Measurements from ENCODE around the gene STAT5A. TPM values are rescaled to one million over a fixed set of nuclear protein-coding genes. Genes with fewer than 3 reads are reported as not detected.

STAT5A gene
- total RNA-seq, 1 experiment from 2014 or later, result 6.4 TPM

DNA sequence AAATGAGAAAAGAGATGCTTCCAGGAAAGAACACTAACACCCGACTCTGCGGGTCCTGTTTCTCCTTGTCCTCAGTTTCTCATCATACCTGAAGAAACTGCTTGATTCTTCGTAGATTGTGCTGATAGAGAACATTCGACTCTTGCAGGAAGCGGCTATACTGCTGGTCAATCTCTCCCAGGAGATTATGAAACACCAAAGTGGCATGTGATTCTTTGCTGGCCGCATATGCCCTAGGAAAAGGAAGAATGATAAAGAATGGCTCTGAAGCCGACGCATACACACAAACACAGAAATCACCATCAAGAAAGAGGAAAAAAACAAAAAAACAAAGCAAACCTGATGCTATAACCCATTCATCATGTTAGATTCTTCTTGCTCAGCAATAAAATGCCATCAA, 58.2 kb downstream of the STAT5A start:
- Mint-ChIP-seq H3K36me3 (ENCODE audit: insufficient read depth in 1 of 3, low read depth in 3 of 3) (peaks cover 18 to 60% (median 50%) of the 10 kb centered on the region in 3 experiments; a peak in 6 of 7 replicates), H3K4me3 (no peak overlapping the region), H3K9me3 (no peaks in the 10 kb centered on the region), H3K4me1 (peaks cover 19 to 38% of the 10 kb centered on the region in 2 experiments), H3K27me3 (ENCODE audit: low read depth) (no peaks in the 10 kb centered on the region), H3K27ac (peak overlapping the region; percentile 28 to 95 (median 39); a peak in 3 of 7 replicates)
- Histone ChIP-seq H3K9me3 (ENCODE audit: control insufficient read depth, low read depth, low read length) (no peaks in the 10 kb centered on the region), H4K5ac (ENCODE audit: insufficient read length, low read depth, low read length) (no peak overlapping the region), H3K56ac (ENCODE audit: insufficient read length, low read depth, low read length) (no peak overlapping the region), H3K4me1 (ENCODE audit: insufficient read depth, low read length) (peaks cover 2% of the 10 kb centered on the region), H3T11ph (ENCODE audit: low read length) (no peak overlapping the region), H4K91ac (ENCODE audit: insufficient read length, low read depth, low read length) (no peak overlapping the region), H3K4me2 (ENCODE audit: insufficient read depth, insufficient read length, low read length) (no peak overlapping the region), H3K27me3 (ENCODE audit: insufficient read depth, low read length) (no peaks in the 10 kb centered on the region), H3K9ac (ENCODE audit: extremely low read depth, insufficient read length, low read length) (no peak overlapping the region), H2BK15ac (ENCODE audit: low read depth, low read length) (no peak overlapping the region), H3K23ac (ENCODE audit: insufficient read length, low read depth, low read length) (no peak overlapping the region), H2BK20ac (ENCODE audit: low read depth, low read length, poor library complexity, severe bottlenecking) (no peak overlapping the region), H2BK12ac (ENCODE audit: insufficient read length, low read depth, low read length) (no peak overlapping the region), H3K23me2 (ENCODE audit: insufficient read length, low read depth, low read length, poor library complexity, severe bottlenecking) (no peaks in the 10 kb centered on the region), H3K14ac (ENCODE audit: insufficient read depth, low read length) (no peak overlapping the region), H2BK120ac (ENCODE audit: low read depth, low read length, poor library complexity, severe bottlenecking) (no peak overlapping the region), H3K79me1 (ENCODE audit: insufficient read depth, low read depth, low read length, poor library complexity, severe bottlenecking) (no peaks in the 10 kb centered on the region), H3K18ac (ENCODE audit: insufficient read length, low read depth, low read length) (no peak overlapping the region), H3K79me2 (ENCODE audit: insufficient read depth, low read length) (no peaks in the 10 kb centered on the region; the same call in 1 of the 2 replicates), H2AFZ (ENCODE audit: low read length) (no peak overlapping the region), H3K4ac (ENCODE audit: low read depth, low read length) (no peak overlapping the region), H4K8ac (replicated peaks; ENCODE audit: insufficient read length, low read depth, low read length) (no peak overlapping the region), H2BK5ac (ENCODE audit: insufficient read length, low read length) (no peak overlapping the region), H3K27ac (ENCODE audit: insufficient read length, low read depth, low read length) (no peak overlapping the region), H2AK5ac (ENCODE audit: insufficient read length, low read length) (no peak overlapping the region), H4K20me1 (ENCODE audit: control insufficient read depth, insufficient read depth, insufficient read length) (no peaks in the 10 kb centered on the region)
- DNase-seq, result no peak
- TF ChIP-seq, protein P1, sequence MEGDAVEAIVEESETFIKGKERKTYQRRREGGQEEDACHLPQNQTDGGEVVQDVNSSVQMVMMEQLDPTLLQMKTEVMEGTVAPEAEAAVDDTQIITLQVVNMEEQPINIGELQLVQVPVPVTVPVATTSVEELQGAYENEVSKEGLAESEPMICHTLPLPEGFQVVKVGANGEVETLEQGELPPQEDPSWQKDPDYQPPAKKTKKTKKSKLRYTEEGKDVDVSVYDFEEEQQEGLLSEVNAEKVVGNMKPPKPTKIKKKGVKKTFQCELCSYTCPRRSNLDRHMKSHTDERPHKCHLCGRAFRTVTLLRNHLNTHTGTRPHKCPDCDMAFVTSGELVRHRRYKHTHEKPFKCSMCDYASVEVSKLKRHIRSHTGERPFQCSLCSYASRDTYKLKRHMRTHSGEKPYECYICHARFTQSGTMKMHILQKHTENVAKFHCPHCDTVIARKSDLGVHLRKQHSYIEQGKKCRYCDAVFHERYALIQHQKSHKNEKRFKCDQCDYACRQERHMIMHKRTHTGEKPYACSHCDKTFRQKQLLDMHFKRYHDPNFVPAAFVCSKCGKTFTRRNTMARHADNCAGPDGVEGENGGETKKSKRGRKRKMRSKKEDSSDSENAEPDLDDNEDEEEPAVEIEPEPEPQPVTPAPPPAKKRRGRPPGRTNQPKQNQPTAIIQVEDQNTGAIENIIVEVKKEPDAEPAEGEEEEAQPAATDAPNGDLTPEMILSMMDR (conservative IDR thresholded peaks at IDR 0.05), result no peak
- WGBS (ENCODE audit: extremely low coverage, insufficient read length, low lambda C conversion rate), result no CpG with 5 or more reads among the region's 8 CpGs
